OCI-LY3 (cell line): Measurements from ENCODE around the gene LHFPL2.

Experiments used
- EZH2phosphoT487 ChIP-seq: fragments of 200-600 bp; shearing (Covaris generic); IDR thresholded peaks from 2 replicates; pipeline ENCODE4 v1.6.1; 2018; ENCODE audit warnings: antibody characterized with exemption, mixed run types, low read depth
- TF ChIP-seq, protein P1 (sequence below): fragments of 200-600, 300-600 bp; sonication (generic); IDR thresholded peaks from 2 replicates; pipeline ENCODE4 v1.5.1; 2014; ENCODE audit warnings: antibody characterized with exemption, low read length, low read depth

DNA sequence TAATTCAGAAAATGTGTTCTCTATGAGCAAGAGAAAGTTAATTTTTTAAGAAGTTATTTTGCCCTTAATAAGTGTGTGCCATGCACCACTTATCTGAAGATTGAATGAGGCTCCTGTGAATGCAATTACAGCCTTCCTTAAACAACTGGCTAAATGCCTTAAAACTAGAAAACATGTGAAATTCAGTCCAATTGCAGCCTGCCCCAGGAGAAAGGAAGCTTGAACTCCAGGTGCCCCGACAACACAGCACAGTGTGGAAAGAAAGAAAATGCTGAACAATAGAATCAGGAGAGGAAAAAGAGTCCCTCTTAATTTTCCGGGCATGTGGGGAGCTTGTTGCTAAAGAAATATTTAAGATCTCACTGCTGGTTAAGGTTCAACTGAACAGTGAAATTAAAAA lies 8.8 kb downstream of the LHFPL2 start:
- TF ChIP-seq, protein P1, sequence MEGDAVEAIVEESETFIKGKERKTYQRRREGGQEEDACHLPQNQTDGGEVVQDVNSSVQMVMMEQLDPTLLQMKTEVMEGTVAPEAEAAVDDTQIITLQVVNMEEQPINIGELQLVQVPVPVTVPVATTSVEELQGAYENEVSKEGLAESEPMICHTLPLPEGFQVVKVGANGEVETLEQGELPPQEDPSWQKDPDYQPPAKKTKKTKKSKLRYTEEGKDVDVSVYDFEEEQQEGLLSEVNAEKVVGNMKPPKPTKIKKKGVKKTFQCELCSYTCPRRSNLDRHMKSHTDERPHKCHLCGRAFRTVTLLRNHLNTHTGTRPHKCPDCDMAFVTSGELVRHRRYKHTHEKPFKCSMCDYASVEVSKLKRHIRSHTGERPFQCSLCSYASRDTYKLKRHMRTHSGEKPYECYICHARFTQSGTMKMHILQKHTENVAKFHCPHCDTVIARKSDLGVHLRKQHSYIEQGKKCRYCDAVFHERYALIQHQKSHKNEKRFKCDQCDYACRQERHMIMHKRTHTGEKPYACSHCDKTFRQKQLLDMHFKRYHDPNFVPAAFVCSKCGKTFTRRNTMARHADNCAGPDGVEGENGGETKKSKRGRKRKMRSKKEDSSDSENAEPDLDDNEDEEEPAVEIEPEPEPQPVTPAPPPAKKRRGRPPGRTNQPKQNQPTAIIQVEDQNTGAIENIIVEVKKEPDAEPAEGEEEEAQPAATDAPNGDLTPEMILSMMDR = no peak
- TF ChIP-seq EZH2phosphoT487 = no peak
